Inflammatory macrophage (primary cell): ENCODE results near the gene MAP4K4.
A peak's percentile ranks its signal among the peaks of the same experiment; 100 is the strongest.

ENCODE experiments used
- DNase-seq, 2 donors: peaks; one replicate each; pipeline ENCODE4 v3.0.0-alpha.2; 2020 to 2022

Gene MAP4K4

GRCh38 chr2:101881131-101881530 lies 183.6 kb downstream of the MAP4K4 start:
- no peak for DNase-seq

DNA sequence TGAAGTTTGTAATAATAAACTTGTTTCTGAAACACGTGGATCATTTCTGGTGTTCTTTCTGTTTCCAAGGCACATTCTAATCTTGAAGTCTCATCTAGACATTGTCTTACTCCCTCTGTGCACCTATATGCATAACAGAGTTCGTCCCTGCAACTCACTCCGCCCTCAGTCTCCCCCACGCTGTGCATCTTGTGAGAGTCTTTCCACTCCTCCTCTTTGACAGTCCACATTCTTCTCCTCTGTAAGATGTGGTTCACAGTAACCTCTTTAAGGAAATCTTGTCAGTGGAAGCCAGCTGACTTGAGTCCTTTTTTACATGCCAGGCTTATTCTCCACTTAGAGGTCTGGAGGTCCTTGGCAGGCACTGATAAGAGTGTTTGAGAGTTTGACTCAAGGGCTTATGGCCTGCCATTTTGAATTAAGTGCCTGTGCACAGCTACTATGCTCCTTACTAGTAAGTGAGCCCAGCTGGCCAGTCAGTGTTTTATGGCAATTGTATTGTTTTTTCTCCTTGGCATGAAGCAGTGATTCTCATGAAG lies 185.3 kb downstream of the MAP4K4 start:
- DNase-seq: no peak

- DNase-seq: peak; percentile 63 to 70
These were observed 186.4 kb downstream of the MAP4K4 start for GRCh38 chr2:101883860-101884259.

- DNase-seq: no peak
These were observed 186.9 kb downstream of the MAP4K4 start for GRCh38 chr2:101884423-101884822.

DNA sequence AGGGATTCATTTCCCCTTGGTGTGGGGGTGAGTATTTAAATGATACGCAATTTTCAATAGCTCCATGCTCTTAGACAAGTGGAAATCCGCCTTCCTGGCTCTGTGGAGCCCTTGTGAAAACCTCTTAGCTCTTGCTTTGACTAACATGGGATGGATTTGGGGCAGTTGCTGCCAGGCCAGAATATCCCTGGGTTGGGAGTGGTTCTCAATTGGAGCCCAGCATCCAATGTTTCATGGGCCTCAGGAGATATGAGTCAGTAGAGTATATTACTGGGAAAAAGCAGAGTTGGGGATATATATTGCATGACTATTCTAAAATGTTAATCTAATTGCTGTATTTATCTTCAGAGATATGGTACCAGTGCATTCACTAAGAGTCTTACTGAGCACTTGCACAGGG lies 189.8 kb downstream of the MAP4K4 start:
- DNase-seq: no peak

DNA sequence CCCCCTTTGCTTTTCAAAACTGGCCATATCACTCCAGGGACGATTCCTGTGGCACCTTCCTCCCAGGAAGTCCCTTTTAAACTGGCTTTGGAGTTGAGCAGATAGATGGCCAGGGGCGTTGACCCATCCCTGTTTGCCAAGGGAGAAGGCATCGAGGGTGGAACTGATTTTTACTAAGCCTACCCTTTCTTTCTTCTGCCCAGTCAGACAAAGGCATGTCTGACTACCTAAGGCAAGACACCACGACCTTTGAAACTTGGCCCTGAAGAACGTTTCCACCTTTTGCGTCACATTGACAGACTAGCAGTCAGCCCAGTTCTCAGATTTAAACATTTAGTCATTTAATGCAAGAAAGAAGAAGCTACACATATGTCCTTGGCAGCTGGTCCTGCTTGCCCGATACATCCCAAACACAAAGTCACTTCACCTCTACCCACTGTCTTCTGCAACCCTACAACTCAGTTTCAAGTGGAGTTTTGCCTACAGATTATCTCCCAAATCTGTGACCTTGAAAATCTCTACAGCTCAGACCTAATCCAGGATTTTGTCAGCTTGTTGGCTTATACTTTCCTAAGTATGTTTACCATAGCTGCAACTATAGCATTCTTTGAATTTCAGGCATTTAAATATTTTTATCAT lies 192.1 kb downstream of the MAP4K4 start:
- no peak for DNase-seq

DNA sequence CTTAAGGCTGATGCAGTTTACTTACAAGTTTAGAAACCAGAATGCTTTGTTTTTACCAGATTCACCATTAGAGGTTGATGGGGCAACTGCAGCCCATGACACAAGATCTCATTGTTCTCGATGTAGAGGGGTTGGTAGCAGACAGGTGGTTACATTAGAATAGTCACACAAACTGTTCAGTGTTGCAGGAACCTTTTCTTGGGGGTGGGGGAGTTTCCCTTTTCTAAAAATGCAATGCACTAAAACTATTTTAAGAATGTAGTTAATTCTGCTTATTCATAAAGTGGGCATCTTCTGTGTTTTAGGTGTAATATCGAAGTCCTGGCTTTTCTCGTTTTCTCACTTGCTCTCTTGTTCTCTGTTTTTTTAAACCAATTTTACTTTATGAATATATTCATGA lies 194.9 kb downstream of the MAP4K4 start:
- DNase-seq: no peak

- DNase-seq: peak in 1 of 2 donors; percentile 35
These were observed 196.3 kb downstream of the MAP4K4 start for GRCh38 chr2:101893681-101894381.

DNA sequence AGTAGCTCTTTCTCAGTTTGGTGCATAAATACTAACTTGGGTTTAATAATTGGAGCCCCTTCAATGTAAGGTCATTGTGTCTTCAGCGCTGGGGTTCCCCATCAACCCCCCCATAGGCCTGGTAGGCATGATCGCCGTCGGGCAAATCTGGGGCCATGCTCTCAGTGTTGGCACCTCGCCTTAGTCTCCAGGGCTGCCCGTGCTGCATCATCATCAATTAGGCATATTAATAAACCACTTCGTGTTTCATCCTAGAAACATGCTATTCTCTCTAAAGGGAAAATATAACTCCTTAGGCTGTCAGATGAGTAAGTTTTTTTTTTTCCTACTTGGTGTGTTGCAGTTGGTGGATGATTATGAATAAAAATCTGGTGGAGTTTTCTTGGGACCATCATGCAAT lies 197.5 kb downstream of the MAP4K4 start:
- no peak for DNase-seq

DNA sequence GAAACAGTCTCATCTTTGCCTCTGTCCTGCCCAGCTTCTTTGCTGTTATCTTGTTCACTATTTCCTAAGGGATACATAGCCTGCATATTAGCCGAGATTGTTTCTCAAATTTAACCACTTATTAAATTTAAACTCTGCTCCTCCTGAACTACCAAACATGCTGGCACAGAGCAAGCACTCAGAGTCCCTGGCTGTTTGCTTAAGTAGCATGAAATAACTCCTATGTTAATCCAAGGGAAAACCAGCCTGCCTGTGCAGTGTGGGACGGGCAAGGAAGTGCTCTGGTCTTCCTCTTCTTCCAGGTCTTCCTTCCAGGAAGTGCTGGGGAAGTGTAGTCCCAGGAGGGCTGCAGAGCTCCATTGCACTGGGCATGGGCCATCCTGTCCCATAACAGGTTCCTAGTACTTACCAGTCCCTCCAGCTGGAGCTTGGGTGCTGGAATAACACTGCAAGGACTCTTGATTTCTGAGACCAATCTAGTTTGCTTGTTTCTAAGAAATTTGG lies 198.4 kb downstream of the MAP4K4 start:
- no peak for DNase-seq

GRCh38 chr2:101897301-101897700 lies 199.8 kb downstream of the MAP4K4 start:
- DNase-seq: no peak

- DNase-seq: no peak
These were observed 201.8 kb downstream of the MAP4K4 start for GRCh38 chr2:101899265-101899664.

- DNase-seq: no peak
These were observed 202.4 kb downstream of the MAP4K4 start for GRCh38 chr2:101899871-101900270.

GRCh38 chr2:101900375-101900774 lies 202.9 kb downstream of the MAP4K4 start:
- DNase-seq: no peak

GRCh38 chr2:101901241-101901640 lies 203.7 kb downstream of the MAP4K4 start:
- no peak for DNase-seq

GRCh38 chr2:101902169-101902568 lies 204.7 kb downstream of the MAP4K4 start:
- no peak for DNase-seq

DNA sequence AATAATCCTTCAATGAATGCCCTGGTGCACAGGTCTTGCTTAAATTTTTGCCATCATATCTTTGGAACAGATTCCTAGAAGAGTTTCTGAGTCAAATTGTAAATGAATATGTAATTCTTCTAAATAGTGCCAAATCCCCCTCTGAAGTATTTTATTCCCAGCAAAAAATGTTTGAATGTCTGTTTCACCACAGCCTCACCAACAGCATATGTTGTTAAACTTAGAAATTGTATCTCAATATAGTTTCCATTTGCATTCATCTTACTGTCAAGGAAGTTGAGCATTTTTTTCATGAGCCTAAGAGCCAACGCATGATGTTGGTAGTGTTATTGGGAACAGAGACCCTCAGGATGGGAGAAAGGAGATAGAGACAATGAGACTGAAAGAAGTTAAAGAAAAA lies 207.4 kb downstream of the MAP4K4 start:
- no peak for DNase-seq

- no peak for DNase-seq
These were observed 208.3 kb downstream of the MAP4K4 start for GRCh38 chr2:101905746-101906336.

GRCh38 chr2:101909760-101910159 lies 212.3 kb downstream of the MAP4K4 start:
- peak in 1 of 2 donors; percentile 24 for DNase-seq

DNA sequence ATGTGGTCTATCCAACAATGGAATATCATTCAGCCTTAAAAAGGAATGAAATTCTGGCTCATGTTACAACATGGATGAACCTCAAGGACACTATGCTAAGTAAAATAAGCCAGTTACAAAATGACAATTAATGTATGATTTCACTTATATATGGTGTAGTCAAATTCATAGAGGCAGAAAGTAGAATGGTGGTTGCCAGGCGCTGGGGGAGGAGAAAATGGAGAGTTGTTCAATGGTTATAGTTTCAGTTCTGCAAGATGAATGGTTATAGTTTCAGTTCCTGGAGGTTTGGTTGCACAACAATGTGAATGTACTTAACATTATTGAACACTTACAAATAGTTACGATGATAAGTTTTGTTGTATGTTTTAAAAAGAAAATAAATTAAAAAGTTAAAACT lies 215.0 kb downstream of the MAP4K4 start:
- peak; percentile 67 to 84 for DNase-seq

DNA sequence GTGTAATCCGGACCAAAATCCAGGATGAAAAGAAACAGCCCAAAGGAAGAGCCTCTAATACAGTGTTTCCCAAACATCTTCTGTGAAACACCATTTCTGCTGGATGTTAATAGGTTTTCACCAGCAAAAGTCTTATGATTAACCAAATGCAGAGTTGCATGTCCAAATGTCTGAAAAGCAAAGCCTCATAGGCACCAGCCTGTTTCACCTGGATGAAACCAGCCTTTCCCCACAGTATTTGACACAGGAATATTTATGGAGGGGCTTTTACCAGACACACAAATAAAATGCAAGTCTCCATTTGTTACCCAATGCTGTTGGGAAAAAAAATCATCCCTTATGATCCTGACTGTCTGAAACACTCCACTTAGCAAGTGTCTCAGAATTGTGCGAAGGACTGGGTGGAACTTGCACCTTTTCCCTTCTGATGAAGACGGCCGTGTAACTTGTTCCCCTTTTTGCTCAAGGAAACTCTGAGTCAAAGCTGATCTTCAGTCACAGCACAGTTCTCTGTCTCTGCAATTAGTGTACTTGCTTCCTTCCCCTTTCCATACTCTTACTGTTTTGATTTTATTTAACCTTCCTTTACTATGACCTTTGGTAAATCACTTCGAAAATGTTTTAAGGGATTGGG lies 223.9 kb downstream of the MAP4K4 start:
- DNase-seq: peak; percentile 88 to 90

DNA sequence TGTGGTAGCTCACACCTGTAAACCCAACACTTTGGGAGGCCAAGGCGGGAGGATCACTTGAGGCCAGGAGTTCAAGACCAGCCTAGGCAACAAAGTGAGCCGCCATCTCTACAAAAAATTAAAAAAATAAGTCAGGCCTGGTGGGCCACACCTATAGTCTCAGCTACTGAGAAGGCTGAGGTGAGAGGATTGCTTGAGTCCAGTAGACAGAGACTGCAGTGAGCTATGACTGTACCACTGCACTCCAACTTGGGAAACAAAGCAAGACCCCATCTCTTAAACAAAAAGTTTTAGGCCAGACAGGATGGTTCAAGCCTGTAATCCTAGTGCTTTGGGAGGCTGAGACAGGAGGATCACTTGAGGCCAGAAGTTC lies 224.4 kb downstream of the MAP4K4 start:
- DNase-seq: no peak

DNA sequence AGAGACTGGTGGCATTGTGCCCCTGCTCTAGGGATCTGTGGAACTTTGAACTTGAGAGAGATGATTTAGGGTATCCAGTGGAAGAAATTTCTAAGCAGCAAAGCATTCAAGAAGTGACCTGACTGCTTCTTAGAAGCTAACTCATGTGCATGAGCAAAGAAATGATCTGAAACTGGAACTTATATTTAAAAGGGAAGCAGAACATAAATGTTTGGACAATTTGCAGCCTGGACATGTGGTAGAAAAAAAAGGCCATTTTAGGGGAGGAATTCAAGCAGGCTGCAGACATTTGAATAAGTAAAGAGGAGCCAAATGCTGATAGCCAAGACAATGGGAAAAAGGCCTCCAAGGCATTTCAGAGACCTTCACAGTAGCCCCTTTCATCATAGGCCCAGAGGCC lies 226.8 kb downstream of the MAP4K4 start:
- peak in 1 of 2 donors; percentile 57 for DNase-seq
